GM10248 (cell line): ENCODE results near the gene CTSD.

Experiments
- CTCF ChIA-PET: fragments of 300-600 bp; sonication (Branson Sonifier 250); formaldehyde crosslinking; extraction: SDS; loops from one replicate; lab custom pipeline; 2021; ENCODE audit warnings: antibody characterized with exemption; lab: Yijun Ruan, JAX
- POLR2A ChIA-PET: fragments of 350-650 bp; sonication (Branson Sonifier 250); formaldehyde crosslinking; extraction: SDS; loops from one replicate; lab custom pipeline; 2020; ENCODE audit warnings: antibody characterized with exemption; lab: Yijun Ruan, JAX
- DNase-seq: peaks from one replicate; pipeline ENCODE4 v3.0.0; 2012; ENCODE audit errors: extremely low spot score
- CTCF ChIP-seq: IDR thresholded peaks from 2 replicates; pipeline ENCODE4 v1.5.1; 2012; ENCODE audit warnings: mild to moderate bottlenecking, low read depth; ENCODE audit errors: extremely low read depth, missing control alignments, control extremely low read depth

The CTSD gene

DNA sequence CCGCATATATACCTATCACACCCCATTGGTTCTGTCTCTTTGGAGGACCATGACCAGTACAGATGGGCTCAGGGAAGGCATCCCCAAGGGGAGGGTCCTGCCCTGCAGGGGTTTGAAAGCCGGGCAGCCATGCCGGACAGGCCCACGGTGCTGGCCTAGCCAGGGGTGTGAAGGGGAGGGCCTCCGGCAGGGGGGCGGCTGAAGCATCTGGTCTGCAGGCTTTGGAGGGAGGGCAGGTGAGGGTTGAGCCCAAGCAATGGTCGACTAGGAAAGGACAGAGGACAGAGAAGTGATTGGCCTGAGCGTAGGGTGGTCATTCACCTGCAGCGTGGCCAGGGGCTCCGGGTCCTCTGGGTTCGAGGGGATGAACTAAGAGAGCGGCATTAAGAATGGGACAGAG is 11.2 kb upstream of the CTSD start:
- TF ChIP-seq CTCF = no peak
- ChIA-PET POLR2A (no interaction called here), CTCF (no interaction called here)
- no peak for DNase-seq

DNA sequence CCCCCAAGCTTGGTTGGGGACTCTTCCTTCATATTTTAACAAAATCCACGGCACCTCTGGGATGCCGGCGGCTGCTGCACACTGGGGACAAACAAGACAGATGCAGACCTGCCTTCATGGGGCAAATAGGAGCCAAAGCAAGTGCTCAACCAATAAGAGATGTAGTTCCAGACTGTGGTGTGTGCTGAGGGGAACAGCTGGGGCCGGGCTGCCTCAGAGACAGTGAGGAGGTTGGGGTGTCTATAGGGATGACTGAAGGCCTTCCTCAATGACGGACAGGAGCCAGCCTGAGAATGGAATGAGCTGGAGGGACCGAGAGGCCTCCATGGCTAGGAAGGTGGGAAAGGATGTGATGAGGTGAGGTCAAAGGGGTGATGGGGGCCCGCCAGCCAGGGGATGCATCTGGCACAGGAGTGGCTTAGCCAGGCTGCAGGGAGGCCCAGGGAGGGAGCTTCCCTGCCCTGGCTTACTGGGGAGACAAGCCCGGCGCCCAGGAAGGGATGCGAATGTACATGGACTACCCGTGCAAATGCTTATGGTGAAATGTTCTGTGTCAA is 10.3 kb upstream of the CTSD start:
- no peak for TF ChIP-seq CTCF
- POLR2A ChIA-PET = no interaction called here
- CTCF ChIA-PET = interaction anchor here (0.6 kb wide), 1 partner anchor 377 kb away, joined by 3 read pairs; no protein-coding TSS in a partner anchor
- DNase-seq = no peak

DNA sequence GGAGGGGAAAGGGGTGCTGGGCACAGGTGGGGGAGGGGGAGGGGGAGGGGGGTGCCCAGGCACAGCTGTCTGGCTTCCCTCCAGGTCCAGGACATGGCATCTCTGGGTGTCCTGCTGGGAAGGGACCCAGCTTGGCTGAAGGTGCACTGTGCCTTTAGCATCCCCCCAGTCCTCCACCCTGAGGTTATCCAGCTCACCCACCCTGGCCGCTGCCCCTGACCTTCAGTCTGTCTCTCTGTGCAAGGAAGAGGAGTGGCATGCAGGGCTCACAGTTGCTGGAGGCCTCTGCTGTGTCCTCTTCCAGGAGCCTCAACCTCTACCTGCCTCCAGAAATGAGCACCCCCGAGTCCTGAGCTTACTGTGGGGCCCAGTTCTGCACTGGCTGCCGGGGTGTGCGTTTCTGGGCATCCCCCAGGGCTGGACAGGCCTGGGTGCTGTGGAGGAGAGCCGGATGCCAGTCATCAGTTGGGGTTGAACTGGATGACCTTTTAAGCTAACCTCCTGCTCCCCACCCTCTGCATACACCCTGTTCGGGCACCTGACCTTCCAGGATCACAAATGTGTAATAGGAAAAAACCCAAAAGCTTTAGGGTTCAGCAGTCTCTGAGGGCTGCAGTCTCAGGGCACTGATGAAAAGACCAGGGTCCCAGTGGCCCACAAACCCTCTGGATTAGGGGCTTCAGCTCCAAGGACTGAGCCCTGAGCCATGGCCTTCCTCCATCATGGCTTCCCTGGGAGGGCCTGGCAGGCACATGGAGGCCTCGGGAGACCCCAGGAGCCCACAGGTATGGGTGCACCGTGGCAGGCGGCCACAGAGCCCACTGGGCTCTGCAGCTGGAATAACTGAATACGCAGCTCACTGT is 9.6 kb upstream of the CTSD start:
- no peak for DNase-seq
- POLR2A ChIA-PET = no interaction called here
- CTCF ChIA-PET = interaction anchor here (0.6 to 1.1 kb wide), 2 partner anchors 11 to 378 kb away, joined by 3 read pairs; no protein-coding TSS in a partner anchor
- TF ChIP-seq CTCF = no peak

GRCh38 chr11:1772270-1773130 is 8.8 kb upstream of the CTSD start:
- ChIA-PET POLR2A (no interaction called here), CTCF (interaction anchor here (1.1 kb wide), 1 partner anchor 10 kb away, joined by 3 read pairs; no protein-coding TSS in a partner anchor)
- DNase-seq = no peak
- no peak for TF ChIP-seq CTCF

GRCh38 chr11:1771700-1772099 is 8.0 kb upstream of the CTSD start:
- ChIA-PET CTCF (no interaction called here), POLR2A (no interaction called here)
- no peak for TF ChIP-seq CTCF

GRCh38 chr11:1771273-1771672 is 7.5 kb upstream of the CTSD start:
- no peak for TF ChIP-seq CTCF
- POLR2A ChIA-PET = no interaction called here
- CTCF ChIA-PET = no interaction called here
- DNase-seq = no peak

More at GRCh38 chr11:1771700-1772099, 8.0 kb upstream of the CTSD start:
- no peak for DNase-seq
